Endothelial cell of umbilical vein (primary cell): ENCODE measurements around the gene EPHA4. TPM values are rescaled to one million over a fixed set of nuclear protein-coding genes. Genes with fewer than 3 reads are reported as not detected.

Source experiments
- BruUV-seq: library from RNA; stranded (reverse); fragments of 400-500 nt; replicated peaks from 2 replicates; lab custom pipeline; 2021; lab: Mats Ljungman, UMichigan
- CTCF ChIA-PET: fragments of 300-600, 350-600 bp; sonication (Branson Sonifier 250); formaldehyde crosslinking; loops from one replicate; lab custom pipeline; 2021; ENCODE audit warnings: antibody characterized with exemption, inconsistent platforms; lab: Charles Lee
- POLR2A ChIA-PET: fragments of 300-600, 350-600 bp; sonication (Branson Sonifier 250); formaldehyde crosslinking; loops from one replicate; lab custom pipeline; 2021; ENCODE audit warnings: antibody characterized with exemption, inconsistent platforms; lab: Charles Lee
- DNase-seq: peaks from one replicate; pipeline ENCODE4 v3.0.0-alpha.2; 2011; ENCODE audit warnings: low read depth, low spot score
- FAIRE-seq: peaks from 2 replicates; lab custom pipeline; 2011; peaks lifted over from hg19 to GRCh38; lab: Jason Lieb, UNC
- H2AFZ ChIP-seq: 2 replicates; pipeline ENCODE4 v1.6.0; 2012; ENCODE audit warnings: low read depth, low read length, control low read depth, inconsistent platforms
- H3K27ac ChIP-seq: 2 replicates; pipeline ENCODE4 v1.5.1; 2011; ENCODE audit warnings: low read depth, mild to moderate bottlenecking, control low read depth, low read length, moderate library complexity; ENCODE audit not compliant: insufficient read depth
- H3K27me3 ChIP-seq, 2 experiments: 2 replicates each; pipeline versions ENCODE4 v1.6.0 to v1.6.1; 2011; ENCODE audit warnings: low read length in 2 of 2, mixed read lengths in 1 of 2; ENCODE audit not compliant: control insufficient read depth in 2 of 2, insufficient read depth in 2 of 2
- H3K36me3 ChIP-seq, 2 experiments: 2 replicates in 1 of 2; 3 replicates in 1 of 2; pipeline ENCODE4 v1.5.1; 2011; ENCODE audit warnings: low read length in 2 of 2, mild to moderate bottlenecking in 1 of 2, moderate library complexity in 1 of 2; ENCODE audit not compliant: control insufficient read depth in 2 of 2, insufficient read depth in 2 of 2; ENCODE audit errors: extremely low read depth in 1 of 2
- H3K4me1 ChIP-seq: 3 replicates; pipeline ENCODE4 v1.5.1; 2011; ENCODE audit warnings: mild to moderate bottlenecking, low read length; ENCODE audit not compliant: control insufficient read depth, insufficient read depth; ENCODE audit errors: extremely low read depth
- H3K4me2 ChIP-seq: 2 replicates; pipeline ENCODE4 v1.6.1; 2011; ENCODE audit warnings: low read length, control low read depth, mixed read lengths; ENCODE audit not compliant: insufficient read depth
- H3K4me3 ChIP-seq, 3 experiments: fragments of 200-600 bp in 1 of 3; sonication (generic), shearing (Covaris generic) in 1 of 3; replicated peaks in 1 of 3; 2 replicates each; pipeline ENCODE4 v1.5.1; 2011 to 2016; ENCODE audit warnings: control low read depth in 3 of 3, low read length in 3 of 3, mild to moderate bottlenecking in 2 of 3, inconsistent platforms in 1 of 3, low read depth in 1 of 3, moderate library complexity in 1 of 3; ENCODE audit not compliant: insufficient read depth in 1 of 3
- H3K79me2 ChIP-seq: 2 replicates; pipeline ENCODE4 v1.6.0; 2012; ENCODE audit warnings: low read length, inconsistent platforms; ENCODE audit not compliant: control insufficient read depth, insufficient read depth
- H3K9ac ChIP-seq: replicated peaks from 2 replicates; pipeline ENCODE3; 2011; ENCODE audit warnings: low read length, control low read depth; ENCODE audit not compliant: insufficient read depth; ENCODE audit errors: extremely low read depth
- H3K9me1 ChIP-seq: replicated peaks from 3 replicates; pipeline ENCODE4 v1.6.0; 2011; ENCODE audit warnings: mild to moderate bottlenecking, low read length; ENCODE audit not compliant: control insufficient read depth, insufficient read depth; ENCODE audit errors: extremely low read depth
- H3K9me3 ChIP-seq: replicated peaks from 2 replicates; pipeline ENCODE4 v1.5.1; 2012; ENCODE audit warnings: low read length, inconsistent platforms; ENCODE audit not compliant: control insufficient read depth, insufficient read depth
- H4K20me1 ChIP-seq: replicated peaks from 2 replicates; pipeline ENCODE3; 2011; ENCODE audit warnings: mild to moderate bottlenecking, low read length; ENCODE audit not compliant: control insufficient read depth, insufficient read depth; ENCODE audit errors: extremely low read depth
- CTCF ChIP-seq, 2 donors: IDR thresholded peaks; 1 replicate in 1 of 2; 2 replicates in 1 of 2; pipeline ENCODE4 v1.5.1; 2011; ENCODE audit warnings: low read length in 2 of 2, mild to moderate bottlenecking in 2 of 2, moderate library complexity in 2 of 2, control low read depth in 1 of 2, inconsistent platforms in 1 of 2, low read depth in 1 of 2; ENCODE audit not compliant: insufficient read depth in 1 of 2; ENCODE audit errors: extremely low read depth in 1 of 2
- EZH2 ChIP-seq: IDR thresholded peaks from 2 replicates; pipeline ENCODE4 v1.6.1; 2012; ENCODE audit warnings: borderline replicate concordance, low read depth, mild to moderate bottlenecking, moderate library complexity, low read length, inconsistent platforms; ENCODE audit not compliant: severe bottlenecking
- FOS ChIP-seq: IDR thresholded peaks from 2 replicates; pipeline ENCODE4 v1.6.1; 2011; ENCODE audit warnings: mild to moderate bottlenecking, low read length, moderate library complexity, borderline replicate concordance; ENCODE audit not compliant: insufficient read depth
- GATA2 ChIP-seq: IDR thresholded peaks from 2 replicates; pipeline ENCODE4 v1.7.0; 2011; ENCODE audit warnings: low read depth, mild to moderate bottlenecking, moderate library complexity, mixed read lengths, low read length; ENCODE audit not compliant: insufficient read length, insufficient read depth
- JUN ChIP-seq: IDR thresholded peaks from 2 replicates; pipeline ENCODE4 v1.6.1; 2011; ENCODE audit warnings: borderline replicate concordance, low read depth; ENCODE audit not compliant: insufficient read length, insufficient read depth
- MAX ChIP-seq: IDR thresholded peaks from 2 replicates; pipeline ENCODE4 v1.6.1; 2011; ENCODE audit not compliant: insufficient read depth, insufficient read length
- MYC ChIP-seq: IDR thresholded peaks from one replicate; pipeline ENCODE4 v1.6.1; 2011; ENCODE audit warnings: mild to moderate bottlenecking, low read depth, low read length
- POLR2A ChIP-seq: IDR thresholded peaks from 2 replicates; pipeline ENCODE4 v1.6.1; 2012; ENCODE audit warnings: low read depth, mild to moderate bottlenecking, control low read depth, low read length
- POLR2AphosphoS5 ChIP-seq: IDR thresholded peaks from 2 replicates; pipeline ENCODE4 v1.6.1; 2012; ENCODE audit warnings: low read depth, mild to moderate bottlenecking, control low read depth, low read length, moderate library complexity; ENCODE audit not compliant: insufficient read depth
- dilution Hi-C: fragments of 300-500 bp; cut with MboI; formaldehyde crosslinking; loops from one replicate; pipeline ENCODE4 v1.15.0; 2019; ENCODE audit warnings: low sequenced_read_pairs; ENCODE audit not compliant: extremely low pct_ligation_motif_present
- intact Hi-C: fragments of 100-400 bp; cut with micrococcal nuclease; formaldehyde crosslinking; loops from one replicate; pipeline ENCODE4 v1.10.0; 2022
- polyA plus RNA-seq, 4 experiments: library from polyadenylated mRNA; depleted of rRNA in 3 of 4; stranded (reverse) in 3 of 4; unstranded in 1 of 4; fragments of >200 nt; gene quantifications; 2 replicates each; pipeline versions ENCODE4 v1.2.1 to v1.2.3, GENCODE V29; 2011 to 2012; ENCODE audit warnings: missing spikeins in 1 of 4
- total RNA-seq: library from RNA; stranded (reverse); gene quantifications from 2 replicates; pipeline ENCODE4 v1.2.3, GENCODE V29; 2021

The EPHA4 gene
- total and polyA plus RNA-seq, 2 donors (not counting 3 experiments of a cell fraction or from before 2014, with no cell fraction given) = 11.9 to 19.8 TPM

GRCh38 chr2:221551864-221552263, 20.2 kb downstream of the EPHA4 start:
- Histone ChIP-seq H4K20me1 (no peaks in the 10 kb centered on the region), H3K79me2 (peaks cover 4% of the 10 kb centered on the region), H3K36me3 (peaks cover 0 to 1% of the 10 kb centered on the region in 2 experiments), H3K4me2 (no peak overlapping the region), H3K27me3 (no peaks in the 10 kb centered on the region), H3K4me3 (no peak overlapping the region), H3K27ac (no peak overlapping the region), H3K9ac (no peak overlapping the region), H2AFZ (no peak overlapping the region), H3K9me1 (no peaks in the 10 kb centered on the region), H3K4me1 (no peaks in the 10 kb centered on the region), H3K9me3 (no peaks in the 10 kb centered on the region)
- TF ChIP-seq POLR2AphosphoS5 (no peak), MAX (no peak), POLR2A (no peak), FOS (no peak), MYC (no peak), EZH2 (no peak), JUN (no peak), CTCF (IDR thresholded peaks at IDR 0.05; ENCODE audit: extremely low read depth in 1 of 2, insufficient read depth in 1 of 2, low read depth in 1 of 2, low read length in 2 of 2) (no peak), GATA2 (no peak)
- ChIA-PET POLR2A (no interaction called here), CTCF (no interaction called here)
- no TSS peak for BruUV-seq
- no peak for FAIRE-seq
- DNase-seq = no peak
- intact Hi-C loops = no loop called here
- dilution Hi-C loops = no loop called here
